ENCODE measurements around the gene CALD1.

The CALD1 gene

GRCh38 chr7:134932707-134933370, 153.4 kb downstream of the CALD1 start:
- no peak for DNase-seq

GRCh38 chr7:134933460-134934068, 154.1 kb downstream of the CALD1 start:
- DNase-seq, result no peak

GRCh38 chr7:134935701-134936100, 156.3 kb downstream of the CALD1 start:
- no peak for DNase-seq

- no peak for DNase-seq
Observed at GRCh38 chr7:134936893-134937510, 157.6 kb downstream of the CALD1 start.

GRCh38 chr7:134938141-134938540, 158.7 kb downstream of the CALD1 start:
- no peak for DNase-seq

GRCh38 chr7:134939136-134939535, 159.7 kb downstream of the CALD1 start:
- DNase-seq, result no peak

- DNase-seq, result no peak
Observed at GRCh38 chr7:134940729-134941128, 161.3 kb downstream of the CALD1 start.

GRCh38 chr7:134941185-134941900, 161.9 kb downstream of the CALD1 start:
- DNase-seq, result no peak

- no peak for DNase-seq
Observed at GRCh38 chr7:134941952-134942351, 162.5 kb downstream of the CALD1 start.

GRCh38 chr7:134942690-134943466, 163.4 kb downstream of the CALD1 start:
- no peak for DNase-seq

GRCh38 chr7:134943785-134944400, 164.5 kb downstream of the CALD1 start:
- no peak for DNase-seq

- no peak for DNase-seq
Observed at GRCh38 chr7:134945691-134946090, 166.3 kb downstream of the CALD1 start.

- DNase-seq, result no peak
Observed at GRCh38 chr7:134946260-134946659, 166.8 kb downstream of the CALD1 start.

- DNase-seq, result no peak
Observed at GRCh38 chr7:134947329-134947728, 167.9 kb downstream of the CALD1 start.

- DNase-seq, result no peak
Observed at GRCh38 chr7:134947831-134948230, 168.4 kb downstream of the CALD1 start.

GRCh38 chr7:134948246-134948645, 168.8 kb downstream of the CALD1 start:
- no peak for DNase-seq

GRCh38 chr7:134948736-134949135, 169.3 kb downstream of the CALD1 start:
- DNase-seq, result no peak

GRCh38 chr7:134949171-134949570, 169.7 kb downstream of the CALD1 start:
- DNase-seq, result no peak

GRCh38 chr7:134954197-134955082, 175.0 kb downstream of the CALD1 start:
- DNase-seq, result no peak

GRCh38 chr7:134957005-134957404, 177.6 kb downstream of the CALD1 start:
- no peak for DNase-seq

GRCh38 chr7:134959810-134960209, 180.4 kb downstream of the CALD1 start:
- DNase-seq, result no peak
